ENCODE measurements around the gene KCNJ14. TPM values are rescaled to one million over a fixed set of nuclear protein-coding genes. Genes with fewer than 3 reads are reported as not detected.

Gene KCNJ14
- total RNA-seq, 4 donors from 2014 or later, result 0.16 to 0.42 (median 0.27) TPM; not detected in 1

DNA sequence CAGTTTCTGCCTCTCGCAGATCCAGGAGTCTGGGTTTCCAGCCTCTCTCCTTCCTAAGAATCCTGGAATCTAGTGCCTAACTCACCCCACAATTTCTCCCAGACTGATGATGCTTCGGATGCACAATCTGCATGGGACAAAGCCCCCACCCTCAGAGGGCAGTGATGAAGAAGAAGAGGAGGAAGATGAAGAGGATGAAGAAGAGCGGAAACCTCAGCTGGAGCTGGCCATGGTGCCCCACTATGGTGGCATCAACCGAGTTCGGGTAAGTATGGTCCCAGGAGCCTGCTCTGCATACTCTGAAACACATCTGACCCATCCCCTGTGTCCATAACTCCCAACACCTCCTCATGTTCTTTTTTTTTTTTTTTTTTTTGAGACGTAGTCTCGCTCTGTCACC, 8.8 kb upstream of the KCNJ14 start:
- peaks cover 0 to 48% of the 10 kb centered on the region in 2 donors for H3K36me3 ChIP-seq
- peaks cover 0 to 41% (median 19%) of the 10 kb centered on the region in 3 donors for H3K4me1 ChIP-seq
- H3K4me3 ChIP-seq, result peak overlapping the region; percentile 72 to 73
- no peak for ATAC-seq
- H3K27ac ChIP-seq, result peak overlapping the region in 2 of 4 donors; percentile 86 to 90
- 55 to 93% methylated on average over 3 to 5 of the region's 7 CpGs for WGBS, 2 donors (ENCODE audit: low coverage in 1 of 2)
- TF ChIP-seq EP300 (IDR thresholded peaks at IDR 0.05) (no peak), POLR2A (IDR thresholded peaks at IDR 0.05) (no peak), POLR2AphosphoS5 (IDR thresholded peaks at IDR 0.05) (no peak)
- TF ChIP-seq, protein P1, sequence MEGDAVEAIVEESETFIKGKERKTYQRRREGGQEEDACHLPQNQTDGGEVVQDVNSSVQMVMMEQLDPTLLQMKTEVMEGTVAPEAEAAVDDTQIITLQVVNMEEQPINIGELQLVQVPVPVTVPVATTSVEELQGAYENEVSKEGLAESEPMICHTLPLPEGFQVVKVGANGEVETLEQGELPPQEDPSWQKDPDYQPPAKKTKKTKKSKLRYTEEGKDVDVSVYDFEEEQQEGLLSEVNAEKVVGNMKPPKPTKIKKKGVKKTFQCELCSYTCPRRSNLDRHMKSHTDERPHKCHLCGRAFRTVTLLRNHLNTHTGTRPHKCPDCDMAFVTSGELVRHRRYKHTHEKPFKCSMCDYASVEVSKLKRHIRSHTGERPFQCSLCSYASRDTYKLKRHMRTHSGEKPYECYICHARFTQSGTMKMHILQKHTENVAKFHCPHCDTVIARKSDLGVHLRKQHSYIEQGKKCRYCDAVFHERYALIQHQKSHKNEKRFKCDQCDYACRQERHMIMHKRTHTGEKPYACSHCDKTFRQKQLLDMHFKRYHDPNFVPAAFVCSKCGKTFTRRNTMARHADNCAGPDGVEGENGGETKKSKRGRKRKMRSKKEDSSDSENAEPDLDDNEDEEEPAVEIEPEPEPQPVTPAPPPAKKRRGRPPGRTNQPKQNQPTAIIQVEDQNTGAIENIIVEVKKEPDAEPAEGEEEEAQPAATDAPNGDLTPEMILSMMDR (IDR thresholded peaks at IDR 0.05), result no peak
- H3K27me3 ChIP-seq, result peaks cover 29% of the 10 kb centered on the region
- no peaks in the 10 kb centered on the region for H3K9me3 ChIP-seq

DNA sequence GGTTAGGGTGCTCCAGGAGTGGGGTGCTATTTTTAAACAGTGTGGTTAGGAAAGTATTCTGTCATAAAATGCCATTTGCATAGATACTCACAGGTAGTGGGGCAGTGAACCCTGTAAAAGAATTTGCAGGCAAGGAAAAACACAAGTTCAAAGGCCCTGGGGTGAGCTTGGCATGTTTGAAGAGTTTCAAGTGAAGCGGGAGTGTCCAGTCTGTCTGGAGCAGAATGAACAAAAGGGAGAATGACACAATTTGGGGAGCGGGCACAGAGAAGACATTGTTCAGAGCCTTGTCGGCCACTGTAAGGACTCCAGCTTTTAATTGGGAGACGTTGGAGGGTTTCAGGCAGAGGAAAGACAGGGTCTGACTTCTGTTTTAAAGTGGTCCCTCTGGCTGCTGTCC, 6.8 kb upstream of the KCNJ14 start:
- Histone ChIP-seq H3K4me1 (peaks cover 0 to 35% (median 19%) of the 10 kb centered on the region in 3 donors), H3K4me3 (no peak overlapping the region), H3K27ac (no peak overlapping the region), H3K9me3 (no peaks in the 10 kb centered on the region), H3K27me3 (peaks cover 10% of the 10 kb centered on the region), H3K36me3 (peaks cover 0 to 67% of the 10 kb centered on the region in 2 donors)
- TF ChIP-seq POLR2A (IDR thresholded peaks at IDR 0.05), result no peak
- TF ChIP-seq, protein P1 (IDR thresholded peaks at IDR 0.05), result no peak
- no peak for TF ChIP-seq EP300 (IDR thresholded peaks at IDR 0.05)
- no peak for TF ChIP-seq POLR2AphosphoS5 (IDR thresholded peaks at IDR 0.05)
- no peak for ATAC-seq
- 54 to 94% methylated on average over 3 to 4 of the region's 4 CpGs for WGBS, 2 donors (ENCODE audit: low coverage in 1 of 2)

DNA sequence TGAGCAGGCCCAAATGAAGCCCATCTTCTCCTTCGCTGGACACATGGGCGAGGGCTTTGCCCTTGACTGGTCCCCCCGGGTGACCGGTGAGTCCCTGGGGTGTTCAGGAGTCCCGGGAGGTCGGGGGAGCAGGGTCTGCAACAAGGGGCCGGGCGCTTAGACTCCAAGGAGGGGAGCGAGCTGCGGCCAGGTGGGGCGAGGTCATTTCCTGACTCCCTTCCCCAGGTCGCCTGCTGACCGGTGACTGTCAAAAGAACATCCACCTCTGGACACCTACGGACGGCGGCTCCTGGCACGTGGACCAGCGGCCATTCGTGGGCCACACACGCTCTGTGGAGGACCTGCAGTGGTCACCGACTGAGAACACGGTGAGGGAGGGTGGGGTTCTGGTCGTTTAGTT, 4.9 kb upstream of the KCNJ14 start:
- WGBS, 2 donors (ENCODE audit: low coverage in 1 of 2), result 65% methylated on average over 2 of the region's 23 CpGs; no CpG with 5 or more reads in 1 of the 2 donors
- H3K36me3 ChIP-seq, result peaks cover 0 to 85% of the 10 kb centered on the region in 2 donors

GRCh38 chr19:48450863-48451262, 4.5 kb upstream of the KCNJ14 start:
- H3K27me3 ChIP-seq, result no peaks in the 10 kb centered on the region
- no peak for ATAC-seq
- H3K4me1 ChIP-seq, result peaks cover 0 to 16% (median 3%) of the 10 kb centered on the region in 3 donors
- no peak overlapping the region for H3K27ac ChIP-seq
- WGBS, 2 donors (ENCODE audit: low coverage in 1 of 2), result 100% methylated on average over 1 of the region's 15 CpGs; no CpG with 5 or more reads in 1 of the 2 donors
- no peaks in the 10 kb centered on the region for H3K9me3 ChIP-seq
- no peak for TF ChIP-seq POLR2AphosphoS5 (IDR thresholded peaks at IDR 0.05)
- no peak for TF ChIP-seq POLR2A (IDR thresholded peaks at IDR 0.05)
- TF ChIP-seq, protein P1 (IDR thresholded peaks at IDR 0.05), result no peak
- no peak for TF ChIP-seq EP300 (IDR thresholded peaks at IDR 0.05)
- no peak overlapping the region for H3K4me3 ChIP-seq
- peaks cover 0 to 89% of the 10 kb centered on the region in 2 donors for H3K36me3 ChIP-seq

More for the DNA sequence above, 4.9 kb upstream of the KCNJ14 start:
- TF ChIP-seq POLR2A (IDR thresholded peaks at IDR 0.05) (no peak), EP300 (IDR thresholded peaks at IDR 0.05) (no peak), POLR2AphosphoS5 (IDR thresholded peaks at IDR 0.05) (no peak)
- TF ChIP-seq, protein P1 (IDR thresholded peaks at IDR 0.05), result no peak
- no peak overlapping the region for H3K4me3 ChIP-seq
- H3K27me3 ChIP-seq, result no peaks in the 10 kb centered on the region
- ATAC-seq, result no peak
- no peak overlapping the region for H3K27ac ChIP-seq
- no peaks in the 10 kb centered on the region for H3K9me3 ChIP-seq
- H3K4me1 ChIP-seq, result peaks cover 0 to 16% (median 3%) of the 10 kb centered on the region in 3 donors

DNA sequence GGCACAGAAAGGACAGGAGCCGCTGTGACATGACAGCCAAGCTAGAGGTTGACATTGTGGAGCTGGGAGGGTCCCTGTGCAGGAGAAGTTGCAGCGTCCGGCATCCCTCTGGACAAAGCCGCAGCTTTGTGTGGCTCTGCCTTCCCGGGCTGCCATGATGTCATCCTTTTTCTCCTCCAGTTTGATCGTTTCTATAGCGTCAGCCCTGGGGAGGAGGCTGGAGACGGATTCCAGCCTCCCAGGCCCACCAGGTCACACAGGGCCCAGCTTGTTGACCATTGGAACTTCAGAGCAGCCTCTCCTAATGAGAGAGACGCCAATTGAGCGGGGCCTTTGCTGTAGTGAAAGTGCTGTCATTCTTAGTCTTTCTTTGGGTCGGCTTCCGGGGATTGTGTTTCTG, 3.8 kb upstream of the KCNJ14 start:
- no peak for ATAC-seq
- Histone ChIP-seq H3K4me3 (no peak overlapping the region), H3K9me3 (no peaks in the 10 kb centered on the region), H3K27me3 (no peaks in the 10 kb centered on the region), H3K27ac (no peak overlapping the region), H3K4me1 (peaks cover 0 to 9% (median 0%) of the 10 kb centered on the region in 3 donors), H3K36me3 (peaks cover 0 to 96% of the 10 kb centered on the region in 2 donors)
- TF ChIP-seq, protein P1 (IDR thresholded peaks at IDR 0.05), result no peak
- TF ChIP-seq POLR2A (IDR thresholded peaks at IDR 0.05), result no peak
- TF ChIP-seq POLR2AphosphoS5 (IDR thresholded peaks at IDR 0.05), result no peak
- TF ChIP-seq EP300 (IDR thresholded peaks at IDR 0.05), result no peak
- WGBS, 2 donors (ENCODE audit: low coverage in 1 of 2), result 78 to 88% methylated on average over 7 to 8 of the region's 12 CpGs

Data from gastroesophageal sphincter (tissue), 4 donors.